NCI-H2171 treated with DMSO at 0.1 percent for 48 hours (cell line): ENCODE measurements around the gene SEMA5B.
A peak's percentile ranks its signal among the peaks of the same experiment; 100 is the strongest.

Experiments used
- DNase-seq: peaks from one replicate; lab custom pipeline; 2025; lab: John Stamatoyannopoulos, UW

The SEMA5B gene

DNA sequence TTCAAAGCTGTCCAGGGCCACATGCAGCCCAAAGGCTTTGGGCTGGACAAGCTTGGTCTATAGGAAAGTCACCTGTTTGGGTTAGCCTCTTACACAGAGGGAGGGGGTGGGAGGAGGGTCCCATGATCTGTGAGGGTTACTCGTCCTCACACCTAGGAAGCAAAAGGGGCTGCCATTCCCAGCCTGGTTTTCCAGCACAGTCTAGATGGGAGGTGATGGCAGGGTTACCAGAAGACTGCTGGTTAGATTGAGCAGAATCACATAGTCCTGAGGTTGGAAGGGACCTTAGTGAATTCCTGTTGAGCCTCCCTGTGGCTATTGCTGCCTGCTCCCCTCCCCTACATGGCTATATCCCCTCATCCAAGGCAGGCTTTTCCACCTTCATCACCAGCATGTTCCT, 101.8 kb downstream of the SEMA5B start:
- DNase-seq: no peak

DNA sequence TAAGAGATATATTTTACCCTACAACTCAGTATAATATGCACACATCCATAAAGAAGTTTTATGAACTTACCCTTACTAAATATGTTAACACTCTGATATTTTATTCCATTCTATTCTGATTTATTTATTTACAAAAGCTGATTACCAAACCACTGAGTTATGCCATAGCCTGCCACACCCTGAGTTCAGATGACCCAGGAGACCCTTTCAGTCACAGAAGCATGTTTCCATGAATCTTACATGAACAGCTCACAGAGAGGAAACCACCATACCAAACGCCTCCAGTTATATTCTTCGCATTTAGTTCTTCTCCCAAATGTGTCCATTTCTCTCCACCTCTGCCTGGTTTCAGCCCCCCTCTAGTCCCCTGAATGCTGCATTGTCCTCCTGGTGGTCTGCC, 103.5 kb downstream of the SEMA5B start:
- DNase-seq: no peak

DNA sequence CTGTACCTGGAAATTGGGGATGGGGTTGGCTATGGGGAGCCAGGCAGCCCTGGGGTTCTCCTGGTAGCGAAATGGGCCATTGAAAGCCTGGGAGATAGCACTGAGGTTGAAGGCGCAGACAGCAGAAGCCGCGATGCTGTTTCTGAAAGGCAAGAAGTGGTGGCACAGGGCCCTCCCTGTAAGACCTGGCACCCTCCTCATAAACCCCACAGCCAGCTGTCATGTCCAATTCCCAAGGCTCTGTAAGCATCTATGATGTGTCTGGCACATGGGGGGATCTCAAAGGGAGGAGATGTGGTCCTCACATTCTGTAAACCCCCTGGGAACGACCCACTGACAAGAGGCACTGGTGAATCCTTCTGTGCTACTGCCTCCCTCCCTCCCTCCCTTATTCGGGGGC, 104.0 kb downstream of the SEMA5B start:
- peak; percentile 25 for DNase-seq

DNA sequence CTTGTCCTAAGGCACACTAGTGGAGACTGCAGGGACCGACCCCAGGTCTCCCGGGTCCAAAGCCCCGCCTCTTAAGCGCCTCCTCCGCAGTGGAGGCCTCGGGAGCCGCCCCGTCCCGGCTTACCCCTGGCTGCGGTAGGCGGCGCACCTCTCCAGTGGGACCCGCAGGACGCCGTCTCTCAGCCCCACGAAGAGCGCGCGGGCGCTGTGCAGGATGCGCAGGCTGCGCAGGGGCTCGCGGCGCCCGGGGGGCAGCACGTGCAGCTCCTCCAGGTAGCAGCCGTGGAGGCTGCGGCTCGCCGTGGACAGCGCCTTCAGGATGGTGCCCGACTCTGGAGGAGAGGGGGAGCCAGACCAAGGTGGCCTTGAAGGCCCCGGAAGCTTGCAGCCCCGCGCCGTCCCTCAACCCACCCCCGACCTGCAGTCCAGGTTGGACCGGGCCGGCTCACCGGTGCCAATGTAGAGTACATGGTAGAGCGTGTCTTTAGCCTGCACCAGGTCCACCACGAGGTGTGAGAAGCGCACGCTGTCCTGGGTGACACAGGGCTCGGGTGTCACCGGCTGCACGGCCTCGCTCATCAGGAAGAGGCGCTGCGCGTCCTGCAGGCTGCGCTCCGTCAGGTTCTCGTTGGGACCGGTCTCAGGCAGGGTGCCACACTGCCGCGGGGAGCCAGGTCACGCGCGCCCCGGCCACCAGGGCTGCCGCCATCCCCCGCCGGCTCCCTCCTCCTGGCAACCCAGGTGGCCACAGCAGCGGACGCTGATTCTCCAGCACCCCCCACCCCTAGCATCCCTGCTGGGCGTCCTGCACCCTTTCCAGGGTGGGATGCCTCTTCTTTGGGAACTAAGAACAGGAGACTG, 105.5 kb downstream of the SEMA5B start:
- peak; percentile 25 for DNase-seq

DNA sequence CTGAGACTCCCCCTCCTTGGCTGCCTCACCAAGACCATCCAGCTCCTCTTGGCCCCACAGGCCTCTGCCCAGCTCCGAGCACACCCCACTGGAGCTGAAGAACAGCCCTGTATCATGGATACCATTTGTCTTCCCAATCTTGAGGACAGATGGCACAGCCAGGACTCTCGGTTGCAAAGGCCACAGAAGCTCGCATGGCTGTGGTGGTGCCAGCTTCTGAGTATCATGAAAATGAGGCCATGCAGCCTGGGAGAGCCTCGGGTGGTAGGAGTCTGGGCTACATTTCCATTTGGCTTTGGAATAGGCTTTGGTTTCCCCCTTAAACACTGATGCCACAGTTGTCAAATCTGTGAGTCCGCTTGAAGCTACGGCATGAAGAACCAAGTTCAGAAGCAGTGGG, 106.6 kb downstream of the SEMA5B start:
- DNase-seq: no peak

DNA sequence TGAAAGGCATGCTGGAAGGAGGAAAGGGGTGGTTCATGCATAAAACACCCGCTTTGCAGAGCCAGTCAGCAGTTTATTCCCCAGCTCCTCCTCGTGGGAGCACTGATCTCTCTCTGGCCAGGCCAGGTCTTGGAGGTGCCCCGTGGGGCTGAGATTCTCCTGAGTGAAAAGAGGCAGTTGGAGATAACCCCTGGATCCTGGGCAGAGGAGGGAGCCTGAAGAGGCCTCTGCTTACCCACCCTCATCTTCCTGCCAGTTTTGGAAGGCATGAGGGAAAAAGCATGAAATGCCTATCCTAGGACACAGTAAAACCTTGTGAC, 108.3 kb downstream of the SEMA5B start:
- DNase-seq: no peak

DNA sequence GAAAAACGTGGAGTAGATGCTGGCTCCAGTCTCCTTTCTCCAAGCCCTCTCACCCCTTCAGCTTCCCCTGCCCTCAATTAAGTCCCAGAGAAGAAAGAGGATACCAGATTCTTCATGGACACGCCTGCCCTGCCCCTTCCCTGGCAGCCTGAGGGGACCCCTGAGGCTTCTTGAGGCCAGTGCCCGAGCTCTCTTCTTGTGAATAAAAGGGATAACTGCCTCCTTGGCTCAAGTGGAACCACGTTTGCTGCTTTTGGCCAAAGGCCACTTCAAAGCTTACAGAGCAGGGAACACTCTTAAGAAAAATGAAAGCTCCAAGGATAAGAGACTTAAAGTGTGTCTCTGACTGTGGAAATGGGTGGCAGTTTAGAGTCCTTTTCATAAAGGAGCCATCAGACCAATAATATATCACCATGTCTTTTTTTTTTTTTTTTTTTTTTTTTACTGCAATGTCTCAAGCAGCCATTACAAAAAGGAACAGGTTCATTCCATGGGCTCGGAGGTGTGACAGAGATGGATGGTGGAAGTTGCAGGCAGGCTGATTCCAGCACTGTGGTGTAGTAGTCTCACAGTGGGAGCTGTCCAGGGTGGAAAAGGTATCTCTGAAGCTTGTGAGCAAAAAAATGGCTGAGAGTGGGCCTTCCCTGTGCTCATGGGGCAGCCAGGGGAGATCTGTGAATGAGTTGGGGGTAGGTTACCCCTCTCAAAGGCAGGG, 108.8 kb downstream of the SEMA5B start:
- no peak for DNase-seq

DNA sequence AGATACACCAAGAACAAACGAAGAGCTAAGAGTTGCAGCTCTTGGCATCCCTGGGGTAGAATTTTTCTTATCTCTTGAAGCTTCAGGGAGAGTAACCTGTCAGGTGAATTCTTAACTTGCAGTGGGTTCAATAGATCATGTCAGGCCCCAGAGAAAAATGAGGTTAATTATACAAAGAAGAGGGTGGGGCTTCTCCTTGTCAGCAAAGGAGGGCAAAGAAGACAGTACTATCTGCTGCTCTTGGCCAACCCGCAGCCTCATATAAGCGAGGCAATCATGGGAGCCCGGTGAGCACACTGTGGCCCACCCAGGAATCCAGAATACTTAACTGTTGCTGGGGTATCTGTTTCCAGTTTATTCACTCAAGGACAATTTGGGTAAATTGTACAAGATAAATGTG, 110.2 kb downstream of the SEMA5B start:
- DNase-seq: no peak

DNA sequence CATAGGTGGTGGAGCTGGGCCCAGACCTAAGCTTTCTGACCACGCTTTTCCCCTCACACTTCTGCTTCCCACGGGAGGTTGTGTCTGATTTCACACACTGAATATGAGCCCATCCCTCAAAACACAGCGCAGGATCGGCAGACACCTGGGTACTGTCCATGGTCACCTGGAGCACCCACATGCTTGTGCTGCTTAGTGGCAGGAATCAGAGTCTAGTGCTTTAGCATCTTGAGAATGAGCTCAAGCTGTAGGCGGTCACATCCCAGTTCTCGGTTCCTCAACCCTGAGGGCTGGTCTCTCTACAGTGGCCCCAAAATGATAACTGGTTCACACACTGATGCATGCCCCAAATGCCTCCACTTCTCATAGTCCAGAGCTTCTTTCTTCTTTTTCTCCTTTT, 111.0 kb downstream of the SEMA5B start:
- no peak for DNase-seq

DNA sequence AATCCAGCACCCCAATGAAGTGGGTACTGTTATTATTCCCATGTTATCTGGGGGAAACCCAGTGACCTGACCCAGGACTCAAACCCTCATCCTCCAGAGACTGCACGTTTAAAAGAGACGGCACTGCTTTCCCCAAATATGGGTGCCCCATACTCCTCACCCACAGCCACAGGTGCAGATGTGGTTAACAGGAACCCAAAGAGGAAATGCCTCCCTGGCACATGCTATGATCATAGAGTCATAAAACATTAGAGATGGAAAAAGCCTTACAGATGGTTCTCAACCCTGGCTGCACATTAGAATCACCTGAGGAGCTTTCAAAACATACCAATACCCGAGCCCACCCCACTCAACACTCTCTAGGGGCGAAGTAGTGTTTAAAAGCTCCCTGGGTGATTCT, 111.5 kb downstream of the SEMA5B start:
- DNase-seq: no peak

DNA sequence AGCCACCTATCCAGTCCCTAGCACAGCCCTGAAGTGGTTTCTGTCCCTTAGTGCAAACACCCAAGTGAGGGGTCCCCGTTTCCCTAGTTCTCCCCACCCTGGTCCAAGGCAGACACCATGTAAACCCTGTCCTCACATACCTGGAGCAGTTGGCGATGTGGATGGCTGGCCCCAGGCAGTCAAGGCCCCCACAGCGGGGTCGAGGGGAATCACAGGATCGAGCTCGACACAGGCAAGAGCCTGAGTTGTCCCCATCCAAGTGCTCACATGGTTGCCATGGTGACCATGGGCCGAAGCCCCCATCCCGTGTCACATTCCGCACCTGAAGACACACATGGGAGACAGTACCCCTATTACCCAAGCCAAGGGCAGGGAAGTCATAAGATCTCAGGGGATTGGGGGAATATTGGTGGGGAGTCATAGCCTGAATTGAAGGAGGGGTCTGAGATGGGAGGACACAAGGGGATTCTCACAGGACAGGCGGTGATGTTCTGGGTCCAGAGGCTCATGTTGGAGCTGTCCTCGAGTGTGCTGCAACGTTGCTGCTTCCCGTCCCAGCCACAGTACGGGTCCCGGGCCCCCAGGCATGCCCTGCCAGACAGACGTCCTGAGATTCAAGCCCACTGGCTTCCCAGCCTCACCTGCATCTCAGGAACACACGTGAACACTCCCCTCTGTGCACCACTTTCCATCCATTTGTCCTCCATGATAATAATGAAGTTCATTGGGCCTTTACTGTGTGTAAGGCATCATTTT, 112.1 kb downstream of the SEMA5B start:
- no peak for DNase-seq

DNA sequence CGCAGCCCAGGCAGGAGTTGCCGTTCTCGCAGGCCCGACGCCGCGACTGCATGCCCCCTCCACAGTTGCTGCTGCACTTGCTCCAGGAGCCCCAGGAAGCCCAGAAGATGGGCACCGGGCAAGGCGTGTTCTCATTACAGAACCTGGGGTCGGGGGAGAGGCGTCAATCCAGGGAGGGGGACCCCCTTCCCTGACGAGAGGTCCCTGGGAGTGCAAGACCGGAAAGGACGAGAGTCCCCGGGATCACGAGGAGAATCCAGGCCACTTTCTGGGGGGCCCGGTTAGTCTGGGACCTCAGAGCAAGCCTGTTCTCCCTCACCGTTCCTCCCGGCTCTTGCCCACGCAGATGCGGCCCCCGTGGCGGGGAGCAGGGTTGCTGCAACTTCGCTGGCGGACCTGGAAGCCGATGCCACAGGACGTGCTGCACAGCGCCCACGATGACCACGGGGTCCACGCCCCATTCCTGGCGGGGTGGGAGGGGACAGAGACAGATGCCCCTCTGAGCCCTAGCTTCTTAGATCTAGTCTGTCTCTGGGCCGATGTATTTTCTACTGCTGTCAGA, 113.9 kb downstream of the SEMA5B start:
- DNase-seq: no peak

DNA sequence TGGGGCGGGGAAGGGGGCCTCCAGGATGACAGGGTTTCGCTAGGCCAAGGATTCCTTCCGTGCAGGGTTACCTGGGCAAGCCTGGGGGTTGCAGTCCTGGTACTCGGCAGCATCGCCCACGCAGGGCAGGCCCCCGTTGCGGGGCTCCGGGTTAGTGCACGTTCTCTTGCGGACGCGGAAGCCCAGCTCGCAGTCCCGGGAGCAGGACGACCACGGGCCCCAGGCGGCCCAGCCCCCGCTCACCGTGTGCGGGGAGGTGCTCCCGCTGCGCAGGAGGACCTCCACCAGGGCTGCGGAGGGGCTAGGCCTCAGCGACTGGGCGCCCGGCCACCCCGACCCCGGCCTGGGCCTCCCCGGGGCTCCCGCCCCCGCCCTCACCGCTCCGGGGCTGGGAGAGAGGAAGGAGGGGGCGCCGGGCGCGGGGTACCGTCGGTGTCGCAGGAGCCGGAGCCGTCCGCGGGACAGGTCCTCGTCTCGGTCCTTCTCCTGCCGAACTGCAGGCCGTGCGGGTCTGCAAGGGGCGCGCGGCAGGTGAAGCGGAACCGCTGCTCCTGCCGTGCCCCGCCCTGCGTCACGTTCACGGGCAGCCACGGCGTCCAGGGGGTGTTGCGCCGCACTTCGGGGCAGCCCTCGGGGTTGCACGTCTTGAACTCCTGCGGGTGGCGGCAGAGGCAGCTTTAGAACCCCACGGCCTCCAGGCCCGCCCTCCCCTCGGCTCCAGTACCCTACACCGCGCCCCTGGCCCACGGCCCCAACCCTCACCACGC, 114.6 kb downstream of the SEMA5B start:
- no peak for DNase-seq

DNA sequence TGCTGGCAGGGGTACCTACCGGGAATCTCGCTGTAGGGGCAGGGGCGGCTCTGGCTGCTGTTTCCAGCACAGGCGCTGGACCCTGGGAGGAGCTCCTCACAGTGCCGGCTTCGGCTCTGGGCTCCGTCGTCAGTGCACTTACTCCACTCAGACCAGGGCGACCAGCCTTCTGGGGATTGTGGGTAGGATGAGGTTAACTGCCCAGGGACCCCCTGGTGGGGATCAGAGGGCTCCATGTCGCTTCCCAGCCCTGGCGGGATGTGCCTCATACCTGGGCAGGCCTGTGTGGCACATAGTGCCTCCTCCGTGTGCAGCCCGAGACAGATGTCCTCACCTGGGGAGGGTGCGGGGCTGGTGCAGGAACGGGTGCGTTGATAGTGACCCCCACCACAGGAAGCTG, 115.7 kb downstream of the SEMA5B start:
- no peak for DNase-seq

DNA sequence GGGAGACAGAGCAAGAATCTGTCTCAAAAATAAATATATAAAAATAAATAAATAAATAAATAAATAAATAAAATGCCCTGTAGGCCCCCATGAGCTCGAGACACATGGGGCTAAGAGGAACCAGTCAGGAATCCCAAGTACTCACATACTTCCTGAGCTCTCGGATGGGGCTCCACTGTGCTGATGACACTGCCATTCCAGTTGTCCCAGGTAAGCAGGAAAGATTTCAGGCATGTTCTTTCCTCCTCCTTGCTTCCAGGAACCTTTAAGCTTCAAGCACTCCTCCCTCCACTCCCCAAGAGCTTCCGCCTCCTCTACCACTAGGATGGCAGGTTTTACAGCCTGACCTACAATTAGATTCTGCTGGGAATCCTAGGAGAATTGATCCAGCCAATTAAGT, 119.3 kb downstream of the SEMA5B start:
- DNase-seq: no peak

DNA sequence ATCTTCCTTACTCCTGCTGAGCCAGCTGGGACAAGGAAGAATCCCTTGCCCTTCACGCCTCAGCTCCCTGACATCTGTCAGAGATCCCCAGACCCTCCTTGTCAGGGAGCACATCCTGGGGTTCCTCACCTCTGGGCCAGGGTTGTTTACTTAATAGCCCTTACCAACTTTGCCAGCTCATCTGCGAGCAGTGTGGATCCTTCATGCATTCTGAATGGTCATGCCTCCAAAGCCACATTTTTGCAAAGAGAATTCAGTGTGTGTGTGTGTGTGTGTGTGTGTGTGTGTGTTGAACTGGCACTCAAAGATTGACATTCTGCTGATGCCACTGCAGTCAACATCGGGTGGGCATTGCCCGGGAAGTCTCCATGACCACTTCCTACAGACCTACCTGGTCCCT, 120.1 kb downstream of the SEMA5B start:
- peak; percentile 42 for DNase-seq

DNA sequence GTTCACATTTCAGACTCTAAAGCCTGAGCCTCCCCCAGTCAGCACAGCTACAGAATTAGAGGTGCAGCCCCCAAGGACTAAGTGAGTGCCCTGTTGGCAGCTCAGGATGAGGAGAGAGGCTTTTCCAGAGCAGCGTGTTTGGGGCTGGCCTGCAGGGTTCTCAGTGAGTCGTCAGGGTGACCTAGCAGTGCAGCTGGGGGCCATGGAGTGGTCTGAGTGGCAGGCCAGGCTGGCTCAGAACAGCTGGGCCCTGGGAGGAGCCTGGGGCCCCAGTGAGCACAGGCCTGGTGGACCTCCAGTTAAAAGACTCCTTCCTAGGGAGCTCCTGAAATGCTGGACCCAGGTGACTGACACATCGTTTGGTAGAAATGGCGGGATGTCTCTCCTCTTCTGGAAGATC, 124.4 kb downstream of the SEMA5B start:
- no peak for DNase-seq

DNA sequence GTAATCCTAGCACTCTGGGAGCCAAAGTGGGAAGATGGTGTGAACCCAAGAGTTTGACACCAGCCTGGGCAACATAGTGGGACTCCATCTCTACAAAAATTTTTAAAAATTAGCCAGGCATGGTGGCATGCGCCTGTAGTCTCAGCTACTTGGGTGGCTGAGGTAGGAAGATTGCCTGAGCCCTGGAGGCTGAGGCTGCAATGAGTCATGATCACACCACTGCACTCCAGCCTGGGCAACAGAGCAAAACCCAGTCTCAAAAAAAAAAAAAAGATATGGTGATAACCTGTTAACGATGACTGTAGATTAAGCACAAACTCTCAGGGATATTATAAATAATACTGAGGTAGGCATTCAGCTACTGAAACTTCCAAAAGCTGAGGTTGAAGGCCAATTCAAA, 125.2 kb downstream of the SEMA5B start:
- DNase-seq: no peak

DNA sequence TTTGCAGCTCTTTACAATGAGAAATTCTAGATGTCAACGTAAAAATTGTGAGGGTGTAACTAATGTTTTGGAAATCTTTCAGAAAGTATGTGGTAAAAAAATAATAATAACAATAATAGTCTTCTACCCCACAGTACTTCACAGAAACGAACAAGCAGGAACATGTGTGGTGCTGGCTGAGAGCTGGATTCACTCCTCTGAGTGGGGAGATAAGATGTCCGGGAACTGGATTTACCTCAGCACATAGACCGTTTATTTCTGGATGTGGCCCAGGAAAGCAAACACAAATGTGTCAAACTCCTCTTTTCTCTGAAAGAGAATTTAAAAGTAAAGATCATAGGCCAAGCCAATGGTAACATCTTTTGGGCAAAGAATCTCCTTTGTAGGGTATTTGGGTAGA, 129.3 kb downstream of the SEMA5B start:
- DNase-seq: no peak

DNA sequence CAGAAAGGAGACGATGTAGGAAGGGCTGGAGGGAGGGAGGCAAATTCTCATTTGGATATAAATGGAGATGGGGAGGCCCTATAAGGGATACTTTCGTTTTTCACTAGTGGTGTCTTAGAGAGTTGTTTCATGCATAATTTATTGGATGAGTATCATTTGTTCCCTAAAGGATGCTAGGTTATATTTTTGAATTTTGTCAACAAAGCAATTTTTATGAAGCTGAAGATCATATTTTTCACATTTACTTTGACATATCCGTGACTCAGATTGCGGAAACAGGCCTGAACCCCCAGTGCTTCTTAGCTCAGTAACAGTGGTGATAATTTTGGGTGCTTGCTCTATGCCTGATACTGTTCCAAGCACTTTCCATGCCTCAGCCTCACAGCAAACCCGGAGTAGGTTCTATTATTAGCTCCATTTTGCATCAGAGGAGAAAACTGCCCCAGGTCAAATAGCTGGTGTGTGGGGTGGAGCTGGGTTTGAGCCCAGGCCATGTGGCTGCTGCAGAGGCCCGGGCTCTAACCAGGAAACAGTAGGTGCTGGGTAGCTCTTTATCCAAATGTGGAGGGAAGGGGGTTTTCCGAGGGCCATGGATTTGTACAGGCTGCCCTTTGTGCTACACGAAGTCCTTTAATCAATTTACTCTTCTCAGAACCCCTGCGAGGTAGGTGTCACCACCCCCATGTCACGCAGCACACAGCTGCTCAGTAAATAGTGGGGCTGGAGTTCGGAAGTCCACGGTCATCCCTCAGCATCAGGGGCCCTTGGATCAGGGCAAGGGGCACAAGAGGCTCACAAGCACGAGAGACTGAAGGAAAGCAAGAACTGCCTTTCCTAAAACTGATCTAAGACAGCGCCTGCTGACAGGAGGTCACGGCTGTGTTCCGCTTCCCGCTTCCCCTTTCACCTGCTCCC, 133.6 kb downstream of the SEMA5B start:
- no peak for DNase-seq

DNA sequence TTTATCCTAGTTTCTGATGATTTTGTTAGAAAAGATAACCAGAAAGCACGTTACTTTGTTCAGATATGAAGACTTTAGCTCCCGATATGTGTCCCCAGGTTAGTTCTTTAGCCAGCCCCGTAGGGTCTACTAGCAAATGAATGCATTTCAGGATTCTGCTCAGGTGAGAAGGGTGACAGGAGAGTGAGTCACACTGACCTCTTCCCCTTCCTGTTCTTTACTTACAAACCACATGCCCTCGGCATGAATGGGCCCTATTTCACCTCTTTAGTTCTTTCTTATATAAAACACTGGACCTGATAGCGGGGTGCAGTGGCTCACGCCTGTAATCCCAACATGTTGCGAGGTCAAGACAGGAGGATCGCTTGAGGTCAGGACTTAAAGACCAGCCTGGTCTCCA, 134.3 kb downstream of the SEMA5B start:
- DNase-seq: no peak
